ENCODE results near the gene CDH20.

Gene CDH20

GRCh38 chr18:61551586-61551985 is 218.4 kb downstream of the CDH20 start:
- H3K36me3 Mint-ChIP-seq (ENCODE audit: low read depth) = no peaks in the 10 kb centered on the region
- no peaks in the 10 kb centered on the region for H3K9me3 Mint-ChIP-seq
- peaks cover 4% of the 10 kb centered on the region for H3K27me3 Mint-ChIP-seq
- no peak overlapping the region for H3K27ac Mint-ChIP-seq
- H3K4me1 Mint-ChIP-seq (ENCODE audit: low read depth) = peaks cover 15% of the 10 kb centered on the region
- no peak overlapping the region for H3K4me3 Mint-ChIP-seq

GRCh38 chr18:61553045-61553659 is 219.9 kb downstream of the CDH20 start:
- Mint-ChIP-seq H3K9me3 (no peaks in the 10 kb centered on the region), H3K4me3 (no peak overlapping the region), H3K27me3 (peaks cover 8% of the 10 kb centered on the region), H3K4me1 (ENCODE audit: low read depth) (peaks cover 15% of the 10 kb centered on the region), H3K27ac (no peak overlapping the region), H3K36me3 (ENCODE audit: low read depth) (no peaks in the 10 kb centered on the region)

- Mint-ChIP-seq H3K36me3 (ENCODE audit: low read depth) (no peaks in the 10 kb centered on the region), H3K4me1 (ENCODE audit: low read depth) (peaks cover 15% of the 10 kb centered on the region), H3K4me3 (peak overlapping the region; percentile 68), H3K27me3 (peaks cover 8% of the 10 kb centered on the region), H3K27ac (peak overlapping the region; percentile 59), H3K9me3 (no peaks in the 10 kb centered on the region)
Measured at GRCh38 chr18:61554117-61554776, 221.0 kb downstream of the CDH20 start.

GRCh38 chr18:61554946-61555361 is 221.7 kb downstream of the CDH20 start:
- Mint-ChIP-seq H3K9me3 (no peaks in the 10 kb centered on the region), H3K4me3 (peak overlapping the region; percentile 68), H3K36me3 (ENCODE audit: low read depth) (no peaks in the 10 kb centered on the region), H3K27ac (peak overlapping the region; percentile 59), H3K27me3 (peaks cover 8% of the 10 kb centered on the region), H3K4me1 (ENCODE audit: low read depth) (peaks cover 15% of the 10 kb centered on the region)

GRCh38 chr18:61556316-61556715 is 223.1 kb downstream of the CDH20 start:
- Mint-ChIP-seq H3K36me3 (ENCODE audit: low read depth) (no peaks in the 10 kb centered on the region), H3K4me3 (no peak overlapping the region), H3K9me3 (no peaks in the 10 kb centered on the region), H3K27me3 (peaks cover 8% of the 10 kb centered on the region), H3K27ac (no peak overlapping the region), H3K4me1 (ENCODE audit: low read depth) (peaks cover 15% of the 10 kb centered on the region)

GRCh38 chr18:61556862-61557261 is 223.6 kb downstream of the CDH20 start:
- peaks cover 8% of the 10 kb centered on the region for H3K27me3 Mint-ChIP-seq
- no peak overlapping the region for H3K27ac Mint-ChIP-seq
- H3K36me3 Mint-ChIP-seq (ENCODE audit: low read depth) = no peaks in the 10 kb centered on the region
- peaks cover 15% of the 10 kb centered on the region for H3K4me1 Mint-ChIP-seq (ENCODE audit: low read depth)
- H3K9me3 Mint-ChIP-seq = no peaks in the 10 kb centered on the region
- H3K4me3 Mint-ChIP-seq = no peak overlapping the region

- H3K36me3 Mint-ChIP-seq (ENCODE audit: low read depth) = no peaks in the 10 kb centered on the region
- peak overlapping the region; percentile 30 for H3K27ac Mint-ChIP-seq
- H3K4me1 Mint-ChIP-seq (ENCODE audit: low read depth) = no peaks in the 10 kb centered on the region
- H3K27me3 Mint-ChIP-seq = peaks cover 33% of the 10 kb centered on the region
- no peak overlapping the region for H3K4me3 Mint-ChIP-seq
- H3K9me3 Mint-ChIP-seq = peaks cover 11% of the 10 kb centered on the region
Measured at GRCh38 chr18:61569176-61569892, 236.1 kb downstream of the CDH20 start.

- Mint-ChIP-seq H3K27ac (peak overlapping the region; percentile 30), H3K4me3 (no peak overlapping the region), H3K4me1 (ENCODE audit: low read depth) (no peaks in the 10 kb centered on the region), H3K9me3 (peaks cover 11% of the 10 kb centered on the region), H3K27me3 (peaks cover 35% of the 10 kb centered on the region), H3K36me3 (ENCODE audit: low read depth) (no peaks in the 10 kb centered on the region)
Measured at GRCh38 chr18:61570070-61570469, 236.8 kb downstream of the CDH20 start.

GRCh38 chr18:61572084-61572655 is 238.9 kb downstream of the CDH20 start:
- Mint-ChIP-seq H3K27me3 (peaks cover 39% of the 10 kb centered on the region), H3K27ac (no peak overlapping the region), H3K36me3 (ENCODE audit: low read depth) (no peaks in the 10 kb centered on the region), H3K9me3 (peaks cover 6% of the 10 kb centered on the region), H3K4me3 (no peak overlapping the region), H3K4me1 (ENCODE audit: low read depth) (no peaks in the 10 kb centered on the region)

- H3K4me1 Mint-ChIP-seq (ENCODE audit: low read depth) = no peaks in the 10 kb centered on the region
- peaks cover 39% of the 10 kb centered on the region for H3K27me3 Mint-ChIP-seq
- no peak overlapping the region for H3K27ac Mint-ChIP-seq
- H3K36me3 Mint-ChIP-seq (ENCODE audit: low read depth) = no peaks in the 10 kb centered on the region
- H3K9me3 Mint-ChIP-seq = peaks cover 6% of the 10 kb centered on the region
- no peak overlapping the region for H3K4me3 Mint-ChIP-seq
Measured at GRCh38 chr18:61572871-61573270, 239.6 kb downstream of the CDH20 start.

GRCh38 chr18:61574665-61575064 is 241.4 kb downstream of the CDH20 start:
- Mint-ChIP-seq H3K27ac (no peak overlapping the region), H3K4me3 (no peak overlapping the region), H3K4me1 (ENCODE audit: low read depth) (no peaks in the 10 kb centered on the region), H3K27me3 (peaks cover 33% of the 10 kb centered on the region), H3K9me3 (peaks cover 6% of the 10 kb centered on the region), H3K36me3 (ENCODE audit: low read depth) (no peaks in the 10 kb centered on the region)

- Mint-ChIP-seq H3K27me3 (peaks cover 41% of the 10 kb centered on the region), H3K27ac (no peak overlapping the region), H3K36me3 (ENCODE audit: low read depth) (no peaks in the 10 kb centered on the region), H3K4me1 (ENCODE audit: low read depth) (no peaks in the 10 kb centered on the region), H3K4me3 (no peak overlapping the region), H3K9me3 (peaks cover 6% of the 10 kb centered on the region)
Measured at GRCh38 chr18:61575419-61575818, 242.2 kb downstream of the CDH20 start.

- Mint-ChIP-seq H3K27me3 (peaks cover 57% of the 10 kb centered on the region), H3K4me3 (no peak overlapping the region), H3K9me3 (peaks cover under 1% of the 10 kb centered on the region), H3K36me3 (ENCODE audit: low read depth) (no peaks in the 10 kb centered on the region), H3K27ac (no peak overlapping the region), H3K4me1 (ENCODE audit: low read depth) (peaks cover 7% of the 10 kb centered on the region)
Measured at GRCh38 chr18:61578846-61579245, 245.6 kb downstream of the CDH20 start.

GRCh38 chr18:61579581-61579980 is 246.4 kb downstream of the CDH20 start:
- H3K4me1 Mint-ChIP-seq (ENCODE audit: low read depth) = peaks cover 7% of the 10 kb centered on the region
- no peaks in the 10 kb centered on the region for H3K36me3 Mint-ChIP-seq (ENCODE audit: low read depth)
- no peaks in the 10 kb centered on the region for H3K9me3 Mint-ChIP-seq
- H3K27me3 Mint-ChIP-seq = peaks cover 55% of the 10 kb centered on the region
- no peak overlapping the region for H3K27ac Mint-ChIP-seq
- H3K4me3 Mint-ChIP-seq = no peak overlapping the region

- Mint-ChIP-seq H3K9me3 (no peaks in the 10 kb centered on the region), H3K4me3 (no peak overlapping the region), H3K36me3 (ENCODE audit: low read depth) (no peaks in the 10 kb centered on the region), H3K27me3 (peaks cover 55% of the 10 kb centered on the region), H3K4me1 (ENCODE audit: low read depth) (peaks cover 7% of the 10 kb centered on the region), H3K27ac (no peak overlapping the region)
Measured at GRCh38 chr18:61580046-61580445, 246.8 kb downstream of the CDH20 start.

Measured in stimulated activated naive CD8-positive, alpha-beta T cell treated with anti-CD3 and anti-CD28 coated beads, Interleukin-15, Interleukin-2, amounts not matched to agents 100 ng/mL and 50 ng/mL, for 24 hours (primary cell).